ENCODE measurements around the gene TNFAIP8L3.

GRCh38 chr15:51093488-51093838, 1.2 kb downstream of the TNFAIP8L3 start:
- no peak for TF ChIP-seq CTCF (IDR thresholded peaks at IDR 0.05; ENCODE audit: insufficient read depth, low read length, poor library complexity, severe bottlenecking)
- no peak for TF ChIP-seq EZH2phosphoT487 (conservative IDR thresholded peaks at IDR 0.05; ENCODE audit: low read length)

Data from SU-DHL-6 (cell line).